A549 (cell line): Measurements from ENCODE around the gene PDE8B. TPM values are rescaled to one million over a fixed set of nuclear protein-coding genes. Genes with fewer than 3 reads are reported as not detected.

Experiments used
- ATAC-seq, 2 experiments: fragments of 200-7000 bp in 1 of 2; fragments of >200 bp in 1 of 2; cut with Nextera tagmentation in 1 of 2; cut with Tn5 transposase in 1 of 2; 3 replicates each; pipeline versions ENCODE4 v1.8.0 to v1.9.1; 2018 to 2020; ENCODE audit warnings: mild to moderate bottlenecking in 1 of 2, moderate library complexity in 1 of 2
- CTCF ChIA-PET: fragments of 300-600 bp; sonication (Branson Sonifier 250); formaldehyde crosslinking; extraction: SDS; loops from one replicate; lab custom pipeline; 2021; ENCODE audit warnings: antibody characterized with exemption, inconsistent platforms; lab: Yijun Ruan, JAX
- POLR2A ChIA-PET: fragments of 350-600 bp; formaldehyde crosslinking; extraction: SDS; loops from one replicate; lab custom pipeline; 2021; ENCODE audit warnings: antibody characterized with exemption, inconsistent platforms; lab: Yijun Ruan, JAX
- DNase-seq, 2 experiments: peaks; one replicate each; pipeline versions ENCODE4 v3.0.0 to v3.0.0-alpha.2; 2011 to 2016; ENCODE audit warnings: low read depth in 1 of 2, low spot score in 1 of 2
- FAIRE-seq: peaks from 2 replicates; lab custom pipeline; 2011; peaks lifted over from hg19 to GRCh38; lab: Jason Lieb, UNC
- H3K27ac ChIP-seq, 2 experiments: fragments of >200 bp; sonication (Bioruptor Twin); formaldehyde crosslinking; 3 replicates each; pipeline ENCODE4 v1.5.1; 2016 to 2017
- H3K4me1 ChIP-seq: fragments of >200 bp; sonication (Bioruptor Twin); formaldehyde crosslinking; 3 replicates; pipeline ENCODE4 v1.6.1; 2016
- H3K4me2 ChIP-seq: fragments of >200 bp; sonication (Bioruptor Twin); formaldehyde crosslinking; 3 replicates; pipeline ENCODE4 v1.6.1; 2016
- H3K4me3 ChIP-seq: fragments of >200 bp; sonication (Bioruptor Twin); formaldehyde crosslinking; 3 replicates; pipeline ENCODE4 v1.5.1; 2016
- H3K9me3 ChIP-seq: fragments of >200 bp; sonication (Bioruptor Twin); formaldehyde crosslinking; 3 replicates; pipeline ENCODE4 v1.6.1; 2016
- BHLHE40 ChIP-seq: IDR thresholded peaks from 2 replicates; pipeline ENCODE4 v1.6.1; 2012; ENCODE audit warnings: low read depth, low read length, inconsistent platforms
- CBX2 ChIP-seq: fragments of 200-600 bp; sonication (generic); IDR thresholded peaks from 2 replicates; pipeline ENCODE4 v1.6.1; 2016; ENCODE audit warnings: low read depth, mild to moderate bottlenecking, borderline replicate concordance
- CEBPB ChIP-seq, 2 experiments: fragments of >200 bp in 1 of 2; sonication (Bioruptor Twin) in 1 of 2; formaldehyde crosslinking in 1 of 2; IDR thresholded peaks; 2 replicates each; pipeline ENCODE4 v1.6.1; 2012 to 2016
- CHD2 ChIP-seq: fragments of 150-350 bp; IDR thresholded peaks from 2 replicates; pipeline ENCODE4 v1.6.1; 2014; ENCODE audit warnings: low read length; ENCODE audit not compliant: partially characterized antibody
- CHD4 ChIP-seq: fragments of 200-600 bp; sonication (generic); IDR thresholded peaks from 2 replicates; pipeline ENCODE4 v1.6.1; 2016; ENCODE audit warnings: antibody characterized with exemption, mild to moderate bottlenecking, borderline replicate concordance
- E2F6 ChIP-seq: IDR thresholded peaks from 2 replicates; pipeline ENCODE4 v1.6.1; 2012; ENCODE audit warnings: low read depth, borderline replicate concordance
- EHF ChIP-seq: fragments of 250-450 bp; sonication (Bioruptor Pico); IDR thresholded peaks from 2 replicates; pipeline ENCODE4 v1.5.0; 2020; ENCODE audit warnings: mild to moderate bottlenecking
- HDAC2 ChIP-seq: fragments of 200-600 bp; sonication (generic); IDR thresholded peaks from 2 replicates; pipeline ENCODE4 v1.6.1; 2016
- HOXA7 ChIP-seq: fragments of 250-450 bp; sonication (Bioruptor Pico); IDR thresholded peaks from 2 replicates; pipeline ENCODE4 v1.5.0; 2020; ENCODE audit warnings: mild to moderate bottlenecking, moderate library complexity
- JUN ChIP-seq, 2 experiments: fragments of >200 bp; sonication (Bioruptor Twin); formaldehyde crosslinking; IDR thresholded peaks; 2 replicates in 1 of 2; 3 replicates in 1 of 2; pipeline ENCODE4 v1.6.1; 2016 to 2017
- JUNB ChIP-seq: fragments of >200 bp; sonication (Bioruptor Twin); formaldehyde crosslinking; IDR thresholded peaks from 2 replicates; pipeline ENCODE4 v1.6.1; 2016
- MAFK ChIP-seq: fragments of 450-650 bp; IDR thresholded peaks from 2 replicates; pipeline ENCODE4 v1.6.1; 2014; ENCODE audit not compliant: partially characterized antibody
- MAZ ChIP-seq: fragments of 150-350 bp; IDR thresholded peaks from 2 replicates; pipeline ENCODE4 v1.6.1; 2014; ENCODE audit warnings: antibody characterized with exemption, low read depth, low read length, borderline replicate concordance
- NFE2L2 ChIP-seq: fragments of 150-350 bp; conservative IDR thresholded peaks from 2 replicates; pipeline ENCODE4 v1.6.1; 2014; ENCODE audit warnings: low read length
- NPAS2 ChIP-seq: fragments of 250-450 bp; sonication (Bioruptor Pico); IDR thresholded peaks from 2 replicates; pipeline ENCODE4 v1.8.0; 2022; ENCODE audit warnings: mild to moderate bottlenecking, moderate library complexity, borderline replicate concordance
- NR3C1 ChIP-seq: fragments of >200 bp; sonication (Bioruptor Twin); formaldehyde crosslinking; IDR thresholded peaks from 3 replicates; pipeline ENCODE4 v1.6.1; 2017
- POLR2A ChIP-seq: IDR thresholded peaks from 2 replicates; pipeline ENCODE4 v1.6.1; 2012; ENCODE audit warnings: mild to moderate bottlenecking, low read length
- RAD21 ChIP-seq, 2 experiments: fragments of >200 bp in 1 of 2; sonication (Bioruptor Twin) in 1 of 2; formaldehyde crosslinking in 1 of 2; IDR thresholded peaks in 1 of 2; conservative IDR thresholded peaks in 1 of 2; 2 replicates in 1 of 2; 3 replicates in 1 of 2; pipeline ENCODE4 v1.6.1; 2012 to 2018; ENCODE audit warnings: inconsistent platforms in 1 of 2
- RCOR1 ChIP-seq: fragments of 150-350 bp; IDR thresholded peaks from 2 replicates; pipeline ENCODE4 v1.6.1; 2014; ENCODE audit warnings: antibody characterized with exemption, low read length, low read depth
- SMC3 ChIP-seq: fragments of >200 bp; sonication (Bioruptor Twin); formaldehyde crosslinking; IDR thresholded peaks from 3 replicates; pipeline ENCODE4 v1.6.1; 2018; ENCODE audit warnings: inconsistent platforms
- TFCP2L1 ChIP-seq: fragments of 250-450 bp; sonication (Bioruptor Pico); IDR thresholded peaks from 2 replicates; pipeline ENCODE4 v1.5.0; 2021; ENCODE audit warnings: mild to moderate bottlenecking
- WGBS: methylation state at CpG from one replicate; pipeline ENCODE4 v1.1.6; 2017; ENCODE audit errors: missing lambda C conversion rate; 5-methylcytosine and 5-hydroxymethylcytosine counted together
- polyA plus RNA-seq, 4 experiments: library from polyadenylated mRNA; depleted of rRNA in 3 of 4; stranded (reverse); fragments of >200 nt; fragmentation: RNase III in 1 of 4; extraction: RNeasy Plus Mini Kit Qiagen cat#74134 plus additional on column Dnase treatment in 1 of 4; gene quantifications; 2 replicates in 3 of 4; 3 replicates in 1 of 4; pipeline ENCODE4 v1.2.3, GENCODE V29; 2011 to 2017
- TF ChIP-seq, protein P1 (sequence below): fragments of >200 bp; sonication (Bioruptor Twin); formaldehyde crosslinking; IDR thresholded peaks from 3 replicates; pipeline ENCODE4 v1.6.1; 2016

The PDE8B gene
- polyA plus RNA-seq, 2 of the 4 experiments (the other 2 are of a cell fraction) = 2.0 to 4.0 TPM

- FAIRE-seq (no peak), DNase-seq (no peak), ATAC-seq (no peak)
- Histone ChIP-seq H3K27ac (no peak overlapping the region), H3K9me3 (no peaks in the 10 kb centered on the region), H3K4me1 (no peaks in the 10 kb centered on the region), H3K4me3 (no peak overlapping the region)
- POLR2A ChIA-PET = no interaction called here
- no peak for TF ChIP-seq SMC3
- no peak for TF ChIP-seq MAZ
- no peak for TF ChIP-seq POLR2A
- TF ChIP-seq NR3C1 = no peak
- TF ChIP-seq, protein P1, sequence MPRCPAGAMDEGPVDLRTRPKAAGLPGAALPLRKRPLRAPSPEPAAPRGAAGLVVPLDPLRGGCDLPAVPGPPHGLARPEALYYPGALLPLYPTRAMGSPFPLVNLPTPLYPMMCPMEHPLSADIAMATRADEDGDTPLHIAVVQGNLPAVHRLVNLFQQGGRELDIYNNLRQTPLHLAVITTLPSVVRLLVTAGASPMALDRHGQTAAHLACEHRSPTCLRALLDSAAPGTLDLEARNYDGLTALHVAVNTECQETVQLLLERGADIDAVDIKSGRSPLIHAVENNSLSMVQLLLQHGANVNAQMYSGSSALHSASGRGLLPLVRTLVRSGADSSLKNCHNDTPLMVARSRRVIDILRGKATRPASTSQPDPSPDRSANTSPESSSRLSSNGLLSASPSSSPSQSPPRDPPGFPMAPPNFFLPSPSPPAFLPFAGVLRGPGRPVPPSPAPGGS = no peak
- no peak for TF ChIP-seq CEBPB (IDR thresholded peaks at IDR 0.05)
- TF ChIP-seq, all 56 proteins: peak for 0
- CTCF ChIA-PET = no interaction called here
- no peak overlapping the region for H3K4me2 ChIP-seq
- 56% methylated on average over 4 of the region's 4 CpGs for WGBS
Observed at GRCh38 chr5:77339337-77339890, 128.9 kb downstream of the PDE8B start.

DNA sequence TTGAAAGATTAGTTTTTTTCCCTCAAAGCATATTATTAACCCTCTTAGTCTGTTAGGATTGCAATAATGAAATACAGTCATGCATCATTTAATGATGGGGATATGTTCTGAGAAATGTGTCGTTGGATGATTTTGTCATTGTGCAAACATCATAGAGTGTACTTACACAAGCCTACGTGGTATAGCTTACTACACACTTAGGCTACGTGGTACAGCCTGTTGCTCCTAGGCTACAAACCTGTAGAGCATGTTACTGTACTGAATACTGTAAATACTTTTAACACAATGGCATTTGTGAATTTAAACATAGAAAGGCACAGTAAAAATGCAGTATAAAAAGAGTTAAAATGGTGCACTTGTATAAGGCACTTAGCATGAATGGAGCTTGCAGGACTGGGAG is 132.7 kb downstream of the PDE8B start:
- WGBS = 58% methylated on average over 3 of the region's 3 CpGs
- POLR2A ChIA-PET = no interaction called here
- CTCF ChIA-PET = interaction anchor here (0.7 to 1.1 kb wide), 2 partner anchors 54 to 153 kb away, joined by 3 to 4 read pairs; no protein-coding TSS in a partner anchor
- ATAC-seq = no peak
- FAIRE-seq = no peak
- Histone ChIP-seq H3K9me3 (no peaks in the 10 kb centered on the region), H3K4me3 (no peak overlapping the region), H3K4me2 (no peak overlapping the region), H3K27ac (no peak overlapping the region), H3K4me1 (no peaks in the 10 kb centered on the region)
- TF ChIP-seq NPAS2 (no peak), MAFK (no peak), NFE2L2 (no peak), NR3C1 (no peak)
- DNase-seq = no peak

GRCh38 chr5:77347435-77348098 is 137.1 kb downstream of the PDE8B start:
- no peak for DNase-seq
- ChIA-PET POLR2A (no interaction called here), CTCF (no interaction called here)
- no peak for FAIRE-seq
- no peak overlapping the region for H3K27ac ChIP-seq
- ATAC-seq = no peak
- H3K4me3 ChIP-seq = no peak overlapping the region
- H3K9me3 ChIP-seq = no peaks in the 10 kb centered on the region
- no peak overlapping the region for H3K4me2 ChIP-seq
- no peaks in the 10 kb centered on the region for H3K4me1 ChIP-seq
- TF ChIP-seq POLR2A (no peak), TFCP2L1 (CRISPR knock-in tag) (no peak), CHD2 (no peak), HDAC2 (no peak), CHD4 (no peak), JUN (IDR thresholded peaks at IDR 0.05) (no peak), CBX2 (no peak), HOXA7 (CRISPR knock-in tag) (no peak), JUNB (no peak), RAD21 (conservative IDR thresholded peaks at IDR 0.05 in 1 of 2, IDR thresholded peaks at IDR 0.05 in 1 of 2) (no peak), E2F6 (no peak), BHLHE40 (no peak), EHF (CRISPR knock-in tag) (no peak), RCOR1 (no peak)
- 76% methylated on average over 5 of the region's 5 CpGs for WGBS
